ENCODE results near the gene CDC7.

- no peak for TF ChIP-seq POLR2A (IDR thresholded peaks at IDR 0.05)
- no peak for TF ChIP-seq CTCF (IDR thresholded peaks at IDR 0.05)
- no peak for TF ChIP-seq POLR2AphosphoS5 (IDR thresholded peaks at IDR 0.05)
Observed at GRCh38 chr1:91499346-91499745, 1.3 kb upstream of the CDC7 start.

All from breast epithelium (tissue), 3 donors.